MM.1S (cell line): Measurements from ENCODE around the gene PRSS21.

Source experiments
- DNase-seq: peaks from one replicate; pipeline ENCODE4 v3.0.0-alpha.2; 2015
- H2AFZ ChIP-seq: fragments of 300-600 bp; sonication (generic); 2 replicates; pipeline ENCODE4 v1.6.0; 2016; ENCODE audit warnings: antibody characterized with exemption, low read length
- H3F3A ChIP-seq: fragments of 300-600 bp; sonication (generic); 2 replicates; pipeline ENCODE4 v1.6.1; 2016; ENCODE audit warnings: mild to moderate bottlenecking, antibody characterized with exemption, low read length, moderate library complexity, mixed read lengths; ENCODE audit not compliant: insufficient read depth
- H3K27ac ChIP-seq: fragments of 300-600 bp; sonication (generic); 2 replicates; pipeline ENCODE4 v1.5.1; 2016; ENCODE audit warnings: mild to moderate bottlenecking, low read length
- H3K27me3 ChIP-seq: fragments of 300-600 bp; sonication (generic); replicated peaks from 2 replicates; pipeline ENCODE4 v1.6.0; 2016; ENCODE audit warnings: low read length; ENCODE audit not compliant: insufficient read depth
- H3K36me3 ChIP-seq: fragments of 300-600 bp; sonication (generic); replicated peaks from 2 replicates; pipeline ENCODE4 v1.6.1; 2016; ENCODE audit warnings: mild to moderate bottlenecking, low read length, mixed read lengths; ENCODE audit not compliant: insufficient read depth
- H3K4me1 ChIP-seq: fragments of 300-600 bp; sonication (generic); 2 replicates; pipeline ENCODE4 v1.6.1; 2016; ENCODE audit warnings: low read length, mixed read lengths
- H3K4me2 ChIP-seq: fragments of 300-600 bp; sonication (generic); 2 replicates; pipeline ENCODE4 v1.6.0; 2016; ENCODE audit warnings: low read depth, low read length
- H3K4me3 ChIP-seq: fragments of 300-600 bp; sonication (generic); 2 replicates; pipeline ENCODE4 v1.5.1; 2016; ENCODE audit warnings: low read length, mixed read lengths
- H3K79me2 ChIP-seq: fragments of 300-600 bp; sonication (generic); 2 replicates; pipeline ENCODE4 v1.6.1; 2016; ENCODE audit warnings: mixed run types, low read length, mixed read lengths
- H3K9ac ChIP-seq: fragments of 300-600 bp; sonication (generic); 2 replicates; pipeline ENCODE4 v1.6.1; 2016; ENCODE audit warnings: low read length, mixed read lengths
- H3K9me2 ChIP-seq: fragments of 300-600 bp; sonication (generic); replicated peaks from 2 replicates; pipeline ENCODE4 v1.6.1; 2016; ENCODE audit warnings: mild to moderate bottlenecking, low read length, mixed read lengths; ENCODE audit not compliant: insufficient read depth
- H3K9me3 ChIP-seq: fragments of 300-600 bp; sonication (generic); replicated peaks from 2 replicates; pipeline ENCODE4 v1.6.1; 2016; ENCODE audit warnings: mild to moderate bottlenecking, low read length, mixed read lengths; ENCODE audit not compliant: insufficient read depth
- H4K20me1 ChIP-seq: fragments of 300-600 bp; sonication (generic); 2 replicates; pipeline ENCODE4 v1.6.1; 2016; ENCODE audit warnings: mild to moderate bottlenecking, low read length, moderate library complexity, mixed read lengths; ENCODE audit not compliant: insufficient read depth
- EZH2 ChIP-seq: fragments of 300-600 bp; sonication (generic); optimal IDR thresholded peaks from 2 replicates; pipeline ENCODE3; 2017; ENCODE audit warnings: low read depth, mild to moderate bottlenecking, antibody characterized with exemption, low read length, mixed read lengths
- EZH2phosphoT487 ChIP-seq: fragments of 300-600 bp; sonication (generic); IDR thresholded peaks from 2 replicates; pipeline ENCODE4 v1.6.1; 2018; ENCODE audit warnings: antibody characterized with exemption, low read length
- TF ChIP-seq, protein P1 (sequence below): fragments of 300-600 bp; sonication (generic); IDR thresholded peaks from 2 replicates; pipeline ENCODE4 v1.5.1; 2016; ENCODE audit warnings: antibody characterized with exemption, low read length, mixed read lengths

The PRSS21 gene

DNA sequence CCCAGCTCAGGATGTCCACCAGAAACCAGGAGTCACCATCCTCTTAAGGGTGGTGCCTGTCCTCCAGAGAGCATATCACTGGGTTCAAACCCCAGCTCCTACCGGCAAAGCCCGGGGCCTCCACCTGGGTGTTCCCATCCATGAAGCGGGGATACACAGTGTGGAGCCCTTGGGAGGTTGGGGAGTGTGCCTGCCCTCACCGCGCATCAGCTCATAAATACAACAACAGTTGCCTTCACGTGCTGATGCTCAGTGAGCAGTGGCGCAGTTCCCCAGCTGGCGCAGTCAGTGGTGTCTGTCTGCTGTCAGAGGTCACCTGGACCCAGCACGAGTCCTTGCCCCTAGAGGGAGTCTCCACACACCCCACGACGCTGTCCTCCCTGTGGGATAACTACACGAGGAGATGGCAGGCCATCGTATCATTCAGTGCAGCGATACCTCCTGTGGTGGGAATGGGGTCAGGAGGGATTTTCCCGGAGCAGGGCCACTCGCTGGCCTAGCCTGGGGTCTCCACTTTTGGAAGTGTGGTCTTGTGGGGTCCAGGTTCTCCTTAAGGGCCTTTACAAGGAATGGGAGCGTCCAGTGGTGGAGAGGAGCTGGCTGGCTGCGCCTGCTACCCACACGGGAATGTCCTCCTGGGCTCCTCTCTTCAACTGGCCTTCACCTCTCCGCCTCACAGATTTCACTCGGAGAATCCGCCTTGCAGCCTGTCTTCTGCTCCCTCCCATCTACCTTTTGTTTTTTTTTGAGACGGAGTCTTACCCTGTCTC is 37.7 kb upstream of the PRSS21 start:
- H3K4me2 ChIP-seq: no peak overlapping the region
- no peaks in the 10 kb centered on the region for H4K20me1 ChIP-seq
- peaks cover 14% of the 10 kb centered on the region; the same call in 1 of the 2 replicates for H3K4me1 ChIP-seq
- H3K27ac ChIP-seq: no peak overlapping the region
- H3K79me2 ChIP-seq: peaks cover 37% of the 10 kb centered on the region
- H3K27me3 ChIP-seq: peaks cover 9% of the 10 kb centered on the region
- H3K9ac ChIP-seq: no peak overlapping the region
- H3K9me2 ChIP-seq: no peaks in the 10 kb centered on the region
- H3K4me3 ChIP-seq: no peak overlapping the region
- no peaks in the 10 kb centered on the region for H3F3A ChIP-seq
- DNase-seq: no peak
- no peaks in the 10 kb centered on the region for H3K36me3 ChIP-seq
- no peak overlapping the region for H2AFZ ChIP-seq
- H3K9me3 ChIP-seq: no peaks in the 10 kb centered on the region
- TF ChIP-seq EZH2phosphoT487 (no peak), EZH2 (no peak)
- TF ChIP-seq, protein P1, sequence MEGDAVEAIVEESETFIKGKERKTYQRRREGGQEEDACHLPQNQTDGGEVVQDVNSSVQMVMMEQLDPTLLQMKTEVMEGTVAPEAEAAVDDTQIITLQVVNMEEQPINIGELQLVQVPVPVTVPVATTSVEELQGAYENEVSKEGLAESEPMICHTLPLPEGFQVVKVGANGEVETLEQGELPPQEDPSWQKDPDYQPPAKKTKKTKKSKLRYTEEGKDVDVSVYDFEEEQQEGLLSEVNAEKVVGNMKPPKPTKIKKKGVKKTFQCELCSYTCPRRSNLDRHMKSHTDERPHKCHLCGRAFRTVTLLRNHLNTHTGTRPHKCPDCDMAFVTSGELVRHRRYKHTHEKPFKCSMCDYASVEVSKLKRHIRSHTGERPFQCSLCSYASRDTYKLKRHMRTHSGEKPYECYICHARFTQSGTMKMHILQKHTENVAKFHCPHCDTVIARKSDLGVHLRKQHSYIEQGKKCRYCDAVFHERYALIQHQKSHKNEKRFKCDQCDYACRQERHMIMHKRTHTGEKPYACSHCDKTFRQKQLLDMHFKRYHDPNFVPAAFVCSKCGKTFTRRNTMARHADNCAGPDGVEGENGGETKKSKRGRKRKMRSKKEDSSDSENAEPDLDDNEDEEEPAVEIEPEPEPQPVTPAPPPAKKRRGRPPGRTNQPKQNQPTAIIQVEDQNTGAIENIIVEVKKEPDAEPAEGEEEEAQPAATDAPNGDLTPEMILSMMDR: no peak

DNA sequence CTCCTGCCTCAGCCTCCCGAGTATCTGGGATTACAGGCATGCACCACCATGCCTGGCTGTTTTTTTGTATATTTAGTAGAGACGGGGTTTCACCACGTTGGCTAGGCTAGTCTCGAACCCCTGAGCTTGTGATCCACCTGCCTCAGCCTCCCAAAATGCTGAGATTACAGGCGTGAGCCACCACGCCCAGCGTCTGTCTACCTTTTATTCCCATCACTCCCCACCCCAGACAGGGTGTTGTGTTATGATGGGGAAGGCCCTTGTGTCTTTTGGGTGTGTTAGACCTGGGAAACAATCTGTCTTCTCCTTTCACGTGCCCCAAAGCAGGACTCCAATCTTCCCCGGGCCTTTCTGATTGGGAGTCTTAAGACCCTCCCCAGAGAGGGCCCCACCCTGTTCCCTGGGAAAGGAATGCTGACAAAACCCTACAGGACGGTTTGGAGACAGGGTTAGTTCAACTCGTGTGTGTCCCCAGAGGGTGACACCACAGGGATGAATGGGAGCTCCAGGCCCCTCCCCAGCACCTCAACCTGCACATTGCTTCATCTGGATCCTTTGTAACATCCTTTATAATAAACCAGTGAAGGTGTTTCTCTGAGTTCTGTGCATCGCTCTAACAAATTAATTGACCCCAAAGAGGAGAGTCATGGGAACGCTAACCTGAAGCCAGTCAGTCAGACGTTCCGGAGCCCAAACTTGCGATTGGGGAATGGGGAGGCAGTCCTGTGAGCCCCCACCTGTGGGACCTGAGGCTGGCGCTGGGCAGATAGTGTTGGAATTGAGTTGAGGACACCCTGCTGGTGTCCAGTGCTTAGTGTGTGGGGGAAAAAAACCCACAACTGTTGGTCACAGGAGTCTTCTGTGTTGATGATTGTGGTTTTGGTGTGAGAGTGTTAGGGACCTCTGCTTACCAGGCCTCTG is 36.8 kb upstream of the PRSS21 start:
- peaks cover 13% of the 10 kb centered on the region for H3K27me3 ChIP-seq
- peaks cover 32% of the 10 kb centered on the region for H3K79me2 ChIP-seq
- no peak overlapping the region for H3K27ac ChIP-seq
- peaks cover 14% of the 10 kb centered on the region; the same call in 1 of the 2 replicates for H3K4me1 ChIP-seq
- H4K20me1 ChIP-seq: no peaks in the 10 kb centered on the region
- no peak overlapping the region for H2AFZ ChIP-seq
- no peak overlapping the region for H3K4me2 ChIP-seq
- no peak overlapping the region for H3K9ac ChIP-seq
- H3K4me3 ChIP-seq: no peak overlapping the region
- no peaks in the 10 kb centered on the region for H3K9me3 ChIP-seq
- DNase-seq: no peak
- no peaks in the 10 kb centered on the region for H3K9me2 ChIP-seq
- H3F3A ChIP-seq: no peaks in the 10 kb centered on the region
- TF ChIP-seq EZH2: no peak
- TF ChIP-seq EZH2phosphoT487: no peak
- TF ChIP-seq, protein P1: no peak
- no peaks in the 10 kb centered on the region for H3K36me3 ChIP-seq

DNA sequence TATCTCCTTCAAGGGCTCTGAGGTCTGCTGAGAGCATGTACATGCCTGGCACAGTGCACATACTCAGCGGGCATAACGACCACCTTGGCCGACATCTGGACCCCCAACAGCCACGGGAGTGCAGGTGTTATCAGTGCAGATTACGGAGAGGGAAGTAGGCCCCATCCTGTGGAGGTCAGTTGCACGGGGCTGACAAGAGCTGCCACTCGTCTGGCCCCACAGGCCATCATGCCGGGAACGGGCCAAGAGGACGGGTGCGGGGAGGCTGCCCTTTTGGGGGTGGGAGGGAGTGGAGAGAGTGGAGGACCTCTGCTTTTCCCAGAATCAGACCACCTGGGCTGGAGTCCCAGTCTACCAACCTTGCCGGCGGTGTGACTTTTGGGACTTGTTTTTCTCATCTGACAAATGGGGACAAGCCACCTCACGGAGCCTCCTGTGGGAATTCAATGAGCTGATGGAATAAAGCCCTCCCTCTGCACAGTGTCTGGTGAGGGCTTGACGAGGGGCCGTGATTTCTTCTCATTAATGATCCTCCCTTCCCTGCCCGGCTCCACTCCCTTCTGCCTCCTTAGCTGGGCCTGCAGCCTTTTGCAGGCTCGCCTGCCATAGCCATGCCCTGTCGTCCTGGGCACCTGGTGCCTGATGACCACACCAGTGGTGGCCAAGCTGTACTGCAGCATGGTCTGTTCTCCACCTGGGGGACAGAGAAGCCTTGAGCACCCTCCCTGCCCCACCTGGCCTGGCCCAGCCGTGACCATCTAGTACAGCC is 34.3 kb upstream of the PRSS21 start:
- Histone ChIP-seq H3K9ac (no peak overlapping the region), H3K4me1 (peaks cover 5% of the 10 kb centered on the region; the same call in 1 of the 2 replicates), H3K27me3 (peaks cover 31% of the 10 kb centered on the region), H2AFZ (no peak overlapping the region), H3K79me2 (peaks cover 9% of the 10 kb centered on the region), H3K9me2 (no peaks in the 10 kb centered on the region), H4K20me1 (no peaks in the 10 kb centered on the region), H3K36me3 (no peaks in the 10 kb centered on the region), H3K9me3 (no peaks in the 10 kb centered on the region), H3F3A (no peaks in the 10 kb centered on the region), H3K4me2 (no peak overlapping the region), H3K27ac (no peak overlapping the region), H3K4me3 (no peak overlapping the region)
- DNase-seq: no peak
- TF ChIP-seq EZH2phosphoT487: no peak
- TF ChIP-seq, protein P1: no peak
